BJ (cell line): ENCODE results near the gene TMEM178A. TPM values are rescaled to one million over a fixed set of nuclear protein-coding genes. Genes with fewer than 3 reads are reported as not detected.
"Not testable (repeated sequence)": the region's sequence is repeated elsewhere in the genome, so short reads cannot be mapped to it uniquely, and the experiment has no call there.

Experiments
- CTCF ChIA-PET: fragments of 350-600 bp; formaldehyde crosslinking; extraction: SDS; loops from one replicate; lab custom pipeline; 2021; ENCODE audit warnings: antibody characterized with exemption, inconsistent platforms; lab: Yijun Ruan, JAX
- POLR2A ChIA-PET: fragments of 300-600 bp; sonication (Branson Sonifier 250); formaldehyde crosslinking; extraction: SDS; loops from one replicate; lab custom pipeline; 2021; ENCODE audit warnings: antibody characterized with exemption; lab: Charles Lee
- DNase-seq: peaks from one replicate; pipeline ENCODE4 v3.0.0-alpha.2; 2011; ENCODE audit warnings: low read depth
- H3K27me3 ChIP-seq: 2 replicates; pipeline ENCODE4 v1.6.0; 2011; ENCODE audit warnings: low read length; ENCODE audit not compliant: control insufficient read depth, insufficient read depth
- H3K36me3 ChIP-seq: 2 replicates; pipeline ENCODE4 v1.5.1; 2011; ENCODE audit warnings: low read length; ENCODE audit not compliant: control insufficient read depth, insufficient read depth
- H3K4me3 ChIP-seq: 2 replicates; pipeline ENCODE4 v1.5.1; 2011; ENCODE audit warnings: low read depth, mild to moderate bottlenecking, control low read depth, low read length
- polyA plus RNA-seq: library from polyadenylated mRNA; depleted of rRNA; stranded (reverse); fragments of >200 nt; gene quantifications from 2 replicates; pipeline ENCODE4 v1.2.3, GENCODE V29; 2011
- TF ChIP-seq, protein P1 (sequence below): IDR thresholded peaks from 2 replicates; pipeline ENCODE4 v1.5.1; 2011; ENCODE audit warnings: low read depth, mild to moderate bottlenecking, control low read depth, inconsistent platforms, low read length, moderate library complexity; ENCODE audit not compliant: insufficient read depth

Gene TMEM178A
- polyA plus RNA-seq, 1 experiment, result 2.0 TPM

GRCh38 chr2:39646267-39646666 lies 19.4 kb upstream of the TMEM178A start:
- H3K27me3 ChIP-seq, result no peaks in the 10 kb centered on the region
- TF ChIP-seq, protein P1, sequence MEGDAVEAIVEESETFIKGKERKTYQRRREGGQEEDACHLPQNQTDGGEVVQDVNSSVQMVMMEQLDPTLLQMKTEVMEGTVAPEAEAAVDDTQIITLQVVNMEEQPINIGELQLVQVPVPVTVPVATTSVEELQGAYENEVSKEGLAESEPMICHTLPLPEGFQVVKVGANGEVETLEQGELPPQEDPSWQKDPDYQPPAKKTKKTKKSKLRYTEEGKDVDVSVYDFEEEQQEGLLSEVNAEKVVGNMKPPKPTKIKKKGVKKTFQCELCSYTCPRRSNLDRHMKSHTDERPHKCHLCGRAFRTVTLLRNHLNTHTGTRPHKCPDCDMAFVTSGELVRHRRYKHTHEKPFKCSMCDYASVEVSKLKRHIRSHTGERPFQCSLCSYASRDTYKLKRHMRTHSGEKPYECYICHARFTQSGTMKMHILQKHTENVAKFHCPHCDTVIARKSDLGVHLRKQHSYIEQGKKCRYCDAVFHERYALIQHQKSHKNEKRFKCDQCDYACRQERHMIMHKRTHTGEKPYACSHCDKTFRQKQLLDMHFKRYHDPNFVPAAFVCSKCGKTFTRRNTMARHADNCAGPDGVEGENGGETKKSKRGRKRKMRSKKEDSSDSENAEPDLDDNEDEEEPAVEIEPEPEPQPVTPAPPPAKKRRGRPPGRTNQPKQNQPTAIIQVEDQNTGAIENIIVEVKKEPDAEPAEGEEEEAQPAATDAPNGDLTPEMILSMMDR, result no peak
- DNase-seq, result no peak
- no peak overlapping the region for H3K4me3 ChIP-seq
- ChIA-PET POLR2A (no interaction called here), CTCF (interaction anchor here (0.6 kb wide), 1 partner anchor 209 kb away, joined by 3 read pairs; the partner anchor contains the start of gene MAP4K3)
- no peaks in the 10 kb centered on the region for H3K36me3 ChIP-seq

DNA sequence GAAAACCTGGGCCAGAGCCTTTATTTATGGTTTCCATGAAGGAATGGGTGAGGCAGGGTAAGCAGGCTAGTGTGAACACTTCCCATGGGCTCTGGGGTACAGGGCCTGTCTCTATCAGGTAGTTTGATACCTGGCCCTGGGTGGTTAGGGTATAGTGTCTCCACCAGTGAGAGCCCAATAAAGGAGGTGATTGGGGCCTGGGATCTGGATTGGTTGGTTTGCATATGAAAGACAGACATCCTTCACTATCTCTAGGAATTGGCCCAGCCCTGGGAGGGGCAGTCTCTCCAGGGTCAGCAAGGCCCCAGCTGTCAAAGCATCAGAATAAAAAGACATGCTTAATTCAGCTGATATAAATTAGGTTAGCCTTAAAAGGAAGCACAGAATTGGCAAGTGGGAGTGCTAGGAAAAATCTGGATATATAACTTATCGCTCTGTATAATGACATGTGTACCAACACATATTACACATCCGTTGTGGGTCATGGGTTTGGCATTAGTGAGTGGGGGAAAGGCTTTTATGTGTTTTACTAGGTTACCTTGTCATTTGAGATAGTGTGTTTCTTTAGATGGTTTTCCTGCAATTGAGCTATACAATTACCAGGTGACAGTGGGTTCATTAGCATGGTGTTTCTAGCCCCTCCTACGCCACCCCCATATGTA lies 18.5 kb upstream of the TMEM178A start:
- CTCF ChIA-PET, result interaction anchor here (0.6 to 1.1 kb wide), 2 partner anchors 16 to 56 kb away, joined by 3 to 4 read pairs; no protein-coding TSS in a partner anchor
- Histone ChIP-seq H3K4me3 (no peak overlapping the region), H3K36me3 (no peaks in the 10 kb centered on the region), H3K27me3 (no peaks in the 10 kb centered on the region)
- POLR2A ChIA-PET, result no interaction called here
- TF ChIP-seq, protein P1, result no peak
- DNase-seq, result no peak

GRCh38 chr2:39648580-39648979 lies 17.1 kb upstream of the TMEM178A start:
- ChIA-PET POLR2A (interaction anchor here (0.5 to 0.8 kb wide), 2 partner anchors 54 to 615 kb away, joined by 4 to 7 read pairs; no protein-coding TSS in a partner anchor), CTCF (no interaction called here)
- H3K4me3 ChIP-seq, result no peak overlapping the region
- H3K36me3 ChIP-seq, result no peaks in the 10 kb centered on the region
- no peak for DNase-seq
- TF ChIP-seq, protein P1, result no peak
- no peaks in the 10 kb centered on the region for H3K27me3 ChIP-seq

- ChIA-PET CTCF (no interaction called here), POLR2A (no interaction called here)
- TF ChIP-seq, protein P1, result no peak
Observed at GRCh38 chr2:39649511-39649910, 16.2 kb upstream of the TMEM178A start.

DNA sequence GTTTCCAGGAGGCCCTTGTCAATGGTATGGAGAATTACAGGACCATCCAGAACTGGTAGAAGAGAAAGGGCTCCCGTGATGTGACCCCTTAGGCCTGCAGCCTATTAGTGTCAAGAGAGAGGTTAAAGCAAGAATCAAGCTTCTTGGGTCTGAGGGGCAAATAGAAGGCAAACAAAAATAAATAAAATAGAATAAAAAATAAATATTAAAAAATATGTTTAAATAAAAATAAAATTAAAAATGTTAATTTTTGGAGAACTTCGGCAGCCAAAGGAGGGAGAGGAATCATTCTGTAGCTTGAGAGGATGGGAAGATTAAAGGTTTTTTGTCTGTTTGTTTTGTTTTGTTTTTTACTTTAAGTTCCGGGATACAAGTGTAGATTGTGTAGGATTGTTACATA lies 15.2 kb upstream of the TMEM178A start:
- DNase-seq, result no peak
- TF ChIP-seq, protein P1, result no peak
- Histone ChIP-seq H3K4me3 (no peak overlapping the region), H3K27me3 (no peaks in the 10 kb centered on the region), H3K36me3 (no peaks in the 10 kb centered on the region)
- POLR2A ChIA-PET, result no interaction called here
- CTCF ChIA-PET, result no interaction called here

More at GRCh38 chr2:39649511-39649910, 16.2 kb upstream of the TMEM178A start:
- no peak overlapping the region for H3K4me3 ChIP-seq
- H3K27me3 ChIP-seq, result no peaks in the 10 kb centered on the region
- no peaks in the 10 kb centered on the region for H3K36me3 ChIP-seq
- no peak for DNase-seq

GRCh38 chr2:39656215-39656614 lies 9.5 kb upstream of the TMEM178A start:
- H3K4me3 ChIP-seq, POLR2A ChIA-PET, H3K27me3 ChIP-seq, DNase-seq, H3K36me3 ChIP-seq: not testable (repeated sequence)
- CTCF ChIA-PET, result interaction anchor here (0.6 kb wide), 1 partner anchor 265 kb away, joined by 3 read pairs; no protein-coding TSS in a partner anchor
